GM18861 (cell line): ENCODE data around the gene TOR1AIP2.
"Not testable (repeated sequence)": the region's sequence is repeated elsewhere in the genome, so short reads cannot be mapped to it uniquely, and the experiment has no call there.

Source experiments
- ATAC-seq: cut with Tn5 transposase; IDR thresholded peaks from one replicate; pipeline ENCODE4 v1.9.1; 2021; ENCODE audit not compliant: unreplicated experiment

The TOR1AIP2 gene

DNA sequence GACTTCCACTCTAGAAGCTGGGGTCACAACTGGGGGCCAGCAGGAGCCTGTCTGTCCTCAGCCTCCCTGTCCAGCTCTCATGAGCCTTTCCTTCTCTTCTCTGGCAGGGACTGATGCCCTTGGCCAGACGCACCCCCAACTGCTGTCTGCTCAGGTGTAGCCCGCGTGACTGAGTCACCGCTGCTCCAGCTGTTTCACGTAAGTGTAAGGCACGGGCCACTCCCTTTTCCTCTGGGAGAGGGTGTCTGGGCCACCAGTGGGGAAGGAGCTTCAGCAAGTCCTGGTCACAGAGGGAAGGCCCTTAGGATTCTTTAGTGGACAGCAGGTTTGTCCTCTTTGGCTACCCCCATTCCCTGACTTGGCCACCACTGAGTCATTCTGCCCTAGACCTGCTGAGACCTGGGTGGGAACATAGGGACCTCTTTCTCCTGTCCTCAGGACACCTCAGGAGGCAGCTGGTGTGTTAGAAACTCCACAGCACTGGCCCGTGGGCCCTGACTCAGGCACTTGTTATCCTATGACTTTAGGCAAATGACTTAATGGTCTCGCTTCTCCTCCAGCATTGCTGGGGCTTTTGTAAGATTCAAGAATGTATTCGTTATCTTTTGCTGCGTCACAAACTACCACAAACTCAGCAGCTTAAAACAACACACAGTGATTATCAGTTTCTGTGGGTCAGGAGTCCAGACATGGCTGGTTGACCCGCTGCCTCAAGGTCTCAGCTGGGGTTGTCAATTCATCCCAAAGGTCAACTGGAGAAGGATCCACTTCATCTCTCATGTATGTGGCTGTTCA is 69.7 kb downstream of the TOR1AIP2 start:
- ATAC-seq: no peak

- ATAC-seq: no peak
Observed at GRCh38 chr1:179807291-179807690, 70.3 kb downstream of the TOR1AIP2 start.

DNA sequence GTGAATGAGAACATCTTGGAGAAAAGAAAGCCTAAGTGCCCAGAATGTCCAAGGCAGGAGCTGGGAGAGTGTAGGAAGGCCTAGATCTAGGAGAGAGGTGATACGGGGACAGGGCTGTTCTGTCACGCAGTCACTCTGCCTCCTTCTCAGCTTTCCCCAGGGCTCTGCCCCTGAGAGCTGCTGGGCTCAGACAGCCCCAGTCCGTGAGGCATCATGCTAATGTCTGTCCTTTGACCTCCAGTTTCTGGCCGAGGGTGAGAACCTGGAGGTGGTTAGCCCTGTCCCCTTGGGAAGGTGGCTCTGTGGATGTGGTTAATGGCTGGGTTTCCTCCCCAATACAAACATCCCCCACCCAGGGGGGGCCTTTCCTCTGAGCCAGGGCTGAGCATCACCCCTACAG is 71.3 kb downstream of the TOR1AIP2 start:
- no peak for ATAC-seq

- no peak for ATAC-seq
Observed at GRCh38 chr1:179805291-179806195, 72.1 kb downstream of the TOR1AIP2 start.

DNA sequence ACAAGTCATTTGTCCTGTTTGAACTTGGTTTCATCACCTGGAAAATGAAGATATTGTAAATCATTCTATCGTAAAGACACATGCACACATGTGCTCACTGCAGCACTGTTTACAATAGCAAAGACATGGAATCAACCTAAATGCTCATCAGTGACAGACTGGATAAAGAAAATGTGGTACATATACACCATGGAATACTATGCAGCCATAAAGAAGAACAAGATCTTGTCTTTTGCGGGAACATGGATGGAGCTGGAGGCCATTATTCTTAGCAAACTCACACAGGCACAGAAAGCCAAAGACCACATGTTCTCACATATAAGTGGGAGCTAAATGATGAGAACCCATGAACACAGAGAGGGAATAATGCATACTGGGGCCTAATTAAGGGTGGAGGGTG is 73.2 kb downstream of the TOR1AIP2 start:
- ATAC-seq: not testable (repeated sequence)

- no peak for ATAC-seq
Observed at GRCh38 chr1:179803918-179804317, 73.7 kb downstream of the TOR1AIP2 start.

DNA sequence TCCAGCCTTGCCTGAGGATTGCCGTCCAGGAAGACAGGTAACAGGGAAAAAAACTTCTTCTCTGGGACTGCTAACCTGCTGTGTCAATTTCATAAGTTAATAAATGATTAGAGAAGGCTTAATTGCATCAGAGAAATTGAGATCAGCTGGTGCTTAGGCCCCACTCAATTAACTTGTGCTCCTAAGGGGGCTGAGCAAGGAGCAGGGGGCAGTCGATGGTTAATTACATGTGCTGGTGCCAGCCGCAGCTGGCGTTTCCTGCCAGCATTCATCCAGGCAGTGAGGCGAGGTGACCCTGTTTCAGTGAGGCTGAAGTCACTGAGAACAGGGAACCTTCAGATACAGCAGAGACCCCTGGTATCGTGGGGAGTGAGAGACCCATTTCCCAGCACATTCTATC is 74.5 kb downstream of the TOR1AIP2 start:
- ATAC-seq: no peak

- no peak for ATAC-seq
Observed at GRCh38 chr1:179800481-179800880, 77.1 kb downstream of the TOR1AIP2 start.

- no peak for ATAC-seq
Observed at GRCh38 chr1:179798864-179799516, 78.6 kb downstream of the TOR1AIP2 start.

- ATAC-seq: no peak
Observed at GRCh38 chr1:179798213-179798863, 79.3 kb downstream of the TOR1AIP2 start.

DNA sequence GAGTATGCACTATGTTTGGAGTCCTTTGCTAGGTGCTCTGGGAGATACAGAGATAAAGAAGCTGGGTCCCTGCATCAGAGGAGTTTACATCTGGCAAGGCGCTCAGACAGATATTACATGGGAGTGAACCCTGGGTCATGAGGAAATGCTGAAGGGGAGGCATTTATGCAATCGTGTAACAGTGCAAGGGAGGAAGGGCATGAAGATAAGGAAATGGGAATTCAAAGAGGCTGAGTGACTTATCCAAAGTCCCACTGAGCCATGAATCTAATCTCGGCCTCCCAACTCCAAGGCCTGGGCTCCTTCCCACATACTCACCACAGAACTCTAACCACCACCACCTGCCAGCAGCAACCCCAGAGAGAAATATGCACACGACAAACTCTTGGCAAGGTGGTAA is 82.9 kb downstream of the TOR1AIP2 start:
- no peak for ATAC-seq

GRCh38 chr1:179794146-179794545 is 83.5 kb downstream of the TOR1AIP2 start:
- no peak for ATAC-seq

GRCh38 chr1:179793281-179793680 is 84.3 kb downstream of the TOR1AIP2 start:
- ATAC-seq: no peak
